HepG2 (cell line): ENCODE data around the gene UNC93A. TPM values are rescaled to one million over a fixed set of nuclear protein-coding genes. Genes with fewer than 3 reads are reported as not detected.
A peak's percentile ranks its signal among the peaks of the same experiment; 100 is the strongest.

Experiments
- BRD4 ChIP-seq: sonication (generic); formaldehyde crosslinking; IDR thresholded peaks from 2 replicates; pipeline ENCODE4 v1.4.0; 2020; ENCODE audit warnings: missing genetic modification reagents
- CHCHD3 ChIP-seq: sonication (generic); formaldehyde crosslinking; IDR thresholded peaks from 2 replicates; pipeline ENCODE4 v1.8.0; 2022; ENCODE audit warnings: mild to moderate bottlenecking, missing genetic modification reagents, moderate library complexity
- DMTF1 ChIP-seq: sonication (generic); formaldehyde crosslinking; IDR thresholded peaks from 2 replicates; pipeline ENCODE4 v1.4.0; 2020; ENCODE audit warnings: mild to moderate bottlenecking, missing genetic modification reagents
- DPF2 ChIP-seq: sonication (generic); formaldehyde crosslinking; IDR thresholded peaks from 2 replicates; pipeline ENCODE4 v1.4.0; 2020; ENCODE audit warnings: mild to moderate bottlenecking, low read depth, missing genetic modification reagents, borderline replicate concordance
- HDAC1 ChIP-seq: sonication (generic); formaldehyde crosslinking; IDR thresholded peaks from 2 replicates; pipeline ENCODE4 v1.5.1; 2020; ENCODE audit warnings: mild to moderate bottlenecking, missing genetic modification reagents
- NFAT5 ChIP-seq: sonication (generic); formaldehyde crosslinking; IDR thresholded peaks from 2 replicates; pipeline ENCODE4 v1.4.0; 2020; ENCODE audit warnings: missing genetic modification reagents
- NFKB2 ChIP-seq: sonication (generic); formaldehyde crosslinking; IDR thresholded peaks from 2 replicates; pipeline ENCODE4 v1.4.0; 2020; ENCODE audit warnings: missing genetic modification reagents, borderline replicate concordance
- NR2F2 ChIP-seq: IDR thresholded peaks from 2 replicates; pipeline ENCODE4 v1.6.1; 2012; ENCODE audit warnings: low read depth, inconsistent platforms, borderline replicate concordance
- SNRNP70 ChIP-seq: fragments of 200-400 bp; formaldehyde crosslinking; IDR thresholded peaks from 2 replicates; pipeline ENCODE4 v1.6.1; 2017; ENCODE audit warnings: mild to moderate bottlenecking, low read depth, low read length, moderate library complexity
- THRA ChIP-seq: sonication (generic); formaldehyde crosslinking; IDR thresholded peaks from 2 replicates; pipeline ENCODE4 v1.4.0; 2020; ENCODE audit warnings: missing genetic modification reagents, borderline replicate concordance
- TSC22D2 ChIP-seq: sonication (generic); formaldehyde crosslinking; IDR thresholded peaks from 2 replicates; pipeline ENCODE4 v1.5.1; 2020; ENCODE audit warnings: missing genetic modification reagents, mild to moderate bottlenecking, borderline replicate concordance
- ZBTB10 ChIP-seq: sonication (generic); formaldehyde crosslinking; IDR thresholded peaks from 2 replicates; pipeline ENCODE4 v1.4.0; 2020; ENCODE audit warnings: missing genetic modification reagents, borderline replicate concordance
- ZNF431 ChIP-seq: sonication (generic); formaldehyde crosslinking; IDR thresholded peaks from 2 replicates; pipeline ENCODE4 v1.9.0; 2022; ENCODE audit warnings: missing genetic modification reagents, low read depth, mild to moderate bottlenecking, borderline replicate concordance
- ZNF552 ChIP-seq: sonication (generic); formaldehyde crosslinking; IDR thresholded peaks from 2 replicates; pipeline ENCODE4 v1.9.0; 2022; ENCODE audit warnings: missing genetic modification reagents, mild to moderate bottlenecking, borderline replicate concordance
- ZNF597 ChIP-seq: sonication (generic); formaldehyde crosslinking; IDR thresholded peaks from 2 replicates; pipeline ENCODE4 v1.5.0; 2020; ENCODE audit warnings: missing genetic modification reagents
- polyA plus RNA-seq, 8 experiments: library from polyadenylated mRNA; depleted of rRNA in 3 of 8; stranded (reverse) in 7 of 8; unstranded in 1 of 8; fragments of >200 nt; fragmentation: Illumina TruSeq in 4 of 8; extraction: Trizol in 4 of 8; gene quantifications; 2 replicates each; pipeline versions ENCODE4 v1.2.1 to v1.2.3, GENCODE V29; 2011 to 2016; ENCODE audit warnings: low read depth in 4 of 8, missing spikeins in 1 of 8, mixed read lengths in 1 of 8; ENCODE audit not compliant: insufficient read depth in 1 of 8
- total RNA-seq, 5 experiments: library from RNA; depleted of rRNA; stranded (reverse); fragments of >200 nt; fragmentation: Illumina TruSeq; extraction: Trizol; gene quantifications; 2 replicates each; pipeline ENCODE4 v1.2.3, GENCODE V29; 2016; ENCODE audit warnings: low read depth in 1 of 5

UNC93A gene
- total and polyA plus RNA-seq, 2 of the 13 experiments (the other 11 are each of a cell fraction or from before 2014, with no cell fraction given) = 11.0 to 42.7 TPM

GRCh38 chr6:167342879-167343610 is 51.9 kb downstream of the UNC93A start (continued):
- 0 out of 2 replicates have a peak, but pooled peaks have one; percentile 26 for TF ChIP-seq NFAT5
- no peak for TF ChIP-seq ZBTB10
- TF ChIP-seq THRA = no peak
- TF ChIP-seq DPF2 (CRISPR knock-in tag) = no peak
- TF ChIP-seq SNRNP70 = no peak
- TF ChIP-seq BRD4 (CRISPR knock-in tag) = 0 out of 2 replicates have a peak, but pooled peaks have one; percentile 16
- no peak for TF ChIP-seq HDAC1 (CRISPR knock-in tag)
- no peak for TF ChIP-seq CHCHD3
- no peak for TF ChIP-seq ZNF552
- no peak for TF ChIP-seq DMTF1 (CRISPR knock-in tag)
- 0 out of 2 replicates have a peak, but pooled peaks have one; percentile 79 for TF ChIP-seq ZNF597 (CRISPR knock-in tag)
- TF ChIP-seq TSC22D2 = 0 out of 2 replicates have a peak, but pooled peaks have one; percentile 7
- peak; percentile 48; the same call in 1 of the 2 replicates for TF ChIP-seq NFKB2 (CRISPR knock-in tag)
- TF ChIP-seq ZNF431 (CRISPR knock-in tag) = no peak
- no peak for TF ChIP-seq NR2F2
